OCI-M2 (cell line): Measurements from ENCODE around the gene NPM3.
"Not testable (repeated sequence)": the region's sequence is repeated elsewhere in the genome, so short reads cannot be mapped to it uniquely, and the experiment has no call there.

Experiments
- DNase-seq: peaks from one replicate; lab custom pipeline; 2025; ENCODE audit not compliant: unreplicated experiment; lab: John Stamatoyannopoulos, UW

Gene NPM3

DNA sequence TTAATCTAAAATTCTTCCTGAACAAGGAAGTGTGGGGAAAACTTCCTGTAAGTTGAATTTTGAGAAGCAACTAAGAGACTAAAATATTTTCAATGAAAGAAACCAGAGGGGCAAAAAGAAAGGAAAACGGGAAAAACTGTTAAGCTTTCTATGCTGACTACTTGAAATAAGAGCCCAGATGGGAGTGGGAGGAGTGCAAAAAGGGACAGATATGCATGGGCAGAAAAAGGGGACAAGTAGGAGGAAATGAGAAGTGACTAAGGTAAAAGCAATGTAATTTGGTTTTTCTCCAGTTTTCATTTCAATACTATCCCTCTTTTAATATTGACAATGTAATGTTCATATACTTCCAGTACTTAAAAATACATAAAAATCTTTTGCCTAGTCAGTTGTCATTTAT, 23.9 kb upstream of the NPM3 start:
- no peak for DNase-seq

DNA sequence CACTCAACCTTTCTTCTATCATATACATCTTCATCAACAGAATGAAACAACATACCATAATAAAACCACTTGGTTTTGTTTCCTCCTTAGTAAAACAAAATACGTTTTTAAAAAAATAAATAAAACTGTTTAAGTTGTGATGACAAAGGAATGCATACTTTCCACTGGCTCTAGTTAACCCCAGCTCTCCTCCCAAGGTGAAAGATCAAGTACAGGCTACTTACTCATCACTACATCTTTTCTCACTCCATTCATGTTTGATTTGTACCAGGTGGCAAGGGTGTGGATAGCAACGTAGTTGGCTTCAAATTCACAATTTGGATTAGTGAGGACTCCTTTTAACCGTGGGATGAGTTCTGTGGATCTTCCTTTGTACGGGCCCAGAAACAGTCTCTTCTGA, 20.3 kb upstream of the NPM3 start:
- no peak for DNase-seq

DNA sequence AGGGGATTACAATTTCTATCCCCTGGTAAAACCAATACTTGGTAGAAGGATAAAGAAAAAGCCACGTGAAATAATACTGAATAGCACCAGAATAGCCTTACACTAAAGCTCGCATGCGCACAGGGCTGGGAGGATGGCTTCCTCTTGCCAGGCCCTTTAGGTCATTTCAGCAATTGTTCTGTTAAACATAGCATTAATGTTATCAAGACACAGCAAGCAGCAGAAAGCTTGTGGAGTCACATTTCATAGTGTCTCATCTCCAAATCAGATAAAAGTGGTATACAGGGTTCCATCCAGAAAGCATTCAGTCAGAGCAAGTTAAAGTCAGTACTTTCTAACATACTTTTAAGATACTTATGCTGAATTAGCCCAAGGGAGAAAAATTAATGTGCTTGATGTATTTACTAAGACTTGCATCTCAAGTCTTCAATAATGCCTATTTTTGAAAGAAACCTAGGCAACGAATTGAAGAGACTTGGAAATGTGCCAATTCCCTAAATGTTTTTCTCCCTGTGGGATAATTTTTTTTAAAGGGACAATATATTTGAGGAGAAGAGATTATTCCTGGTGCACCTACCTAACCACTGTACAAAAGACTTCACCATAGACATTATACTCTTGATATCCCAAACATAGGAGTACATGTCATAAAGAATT, 14.3 kb upstream of the NPM3 start:
- DNase-seq: peak; percentile 68

DNA sequence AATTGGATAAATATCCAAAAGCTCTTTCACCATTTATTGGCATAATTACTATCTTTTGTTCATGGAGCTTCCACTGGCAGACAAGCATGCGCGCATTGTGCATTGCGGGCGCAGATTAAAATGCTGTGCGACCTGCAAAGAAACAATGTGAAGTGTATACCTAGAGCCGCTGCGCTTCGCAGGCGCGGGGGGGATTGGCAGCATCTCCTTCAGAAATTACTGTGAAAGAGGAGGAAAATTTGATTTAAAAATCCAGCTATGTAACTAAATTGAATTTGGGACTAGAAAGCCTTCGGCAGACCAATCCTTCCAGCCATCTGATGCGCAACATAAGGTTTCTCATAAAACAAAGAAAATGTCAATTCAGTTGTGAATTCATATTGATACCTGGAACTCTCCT, 10.3 kb upstream of the NPM3 start:
- DNase-seq: no peak

DNA sequence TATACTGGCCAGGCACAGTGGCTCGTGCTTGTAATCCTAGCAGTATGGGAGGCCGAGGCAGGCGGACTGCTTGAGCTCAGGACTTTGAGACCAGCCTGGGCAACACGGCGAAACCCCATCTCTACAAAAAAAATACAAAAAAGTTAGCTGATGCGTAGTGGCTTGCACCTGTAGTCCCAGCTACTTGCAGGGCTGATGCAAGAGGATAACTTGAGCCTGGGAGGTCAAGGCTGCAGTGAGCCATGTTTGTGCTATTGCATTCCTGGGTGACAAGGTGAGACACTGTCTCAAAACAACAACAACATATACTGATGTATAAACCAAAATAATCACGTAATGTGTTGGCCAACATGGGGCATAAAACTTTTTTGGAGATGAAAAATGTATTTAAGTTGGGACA, 6.4 kb upstream of the NPM3 start:
- no peak for DNase-seq

DNA sequence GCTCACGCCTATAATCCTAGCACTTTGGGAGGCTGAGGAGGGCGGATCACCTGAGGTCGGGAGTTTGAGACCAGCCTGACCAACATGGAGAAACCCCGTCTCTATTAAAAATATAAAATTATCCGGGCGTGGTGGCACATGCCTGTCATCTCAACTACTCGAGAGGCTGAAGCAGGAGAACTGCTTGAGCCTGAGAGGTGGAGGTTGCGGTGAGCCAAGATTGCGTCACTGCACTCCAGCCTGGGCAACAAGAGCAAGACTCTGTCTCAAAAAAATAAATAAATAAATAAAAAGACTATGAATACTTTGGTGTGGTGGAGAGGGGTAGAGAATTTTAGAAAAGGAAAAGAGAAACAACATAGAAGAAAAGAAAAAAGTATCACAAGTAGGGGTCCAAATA, 6.0 kb upstream of the NPM3 start:
- DNase-seq: not testable (repeated sequence)

DNA sequence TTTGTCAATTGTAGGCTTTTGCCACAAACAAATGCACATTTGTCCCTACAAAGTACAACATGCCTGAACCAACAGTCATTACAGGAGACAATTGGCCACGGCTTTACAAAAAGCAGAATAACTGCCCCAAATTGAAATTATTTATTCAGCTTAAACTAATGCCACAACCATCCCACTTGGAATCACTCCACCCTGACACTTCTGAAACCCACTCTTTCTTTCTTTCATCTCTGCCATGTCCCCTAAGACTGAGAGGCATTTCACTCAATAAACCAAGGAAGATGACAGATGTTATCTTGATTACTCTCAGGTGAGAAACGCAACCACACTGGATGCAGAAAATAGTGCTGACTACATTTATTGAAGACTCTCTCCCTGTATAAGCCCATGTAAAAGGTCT, 2.6 kb upstream of the NPM3 start:
- DNase-seq: no peak

DNA sequence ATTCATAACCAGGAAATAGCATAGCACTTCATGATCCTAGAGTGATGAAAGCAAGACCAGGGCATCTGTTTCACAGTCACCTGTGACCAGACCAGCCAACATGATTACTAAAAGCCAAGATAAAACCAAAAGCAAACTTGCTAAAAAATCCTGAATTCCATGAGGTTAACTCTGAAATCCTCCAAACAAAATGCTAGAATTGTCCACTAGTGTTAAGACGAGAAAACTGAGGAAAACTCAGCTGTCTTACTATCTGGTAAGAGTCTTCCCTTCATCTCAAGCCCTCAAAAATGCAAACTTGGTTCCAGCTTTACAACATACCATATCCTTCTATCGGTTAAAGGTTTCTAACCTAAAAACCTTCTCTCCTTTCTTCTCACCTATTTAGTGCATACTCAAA, 1.3 kb upstream of the NPM3 start:
- no peak for DNase-seq

DNA sequence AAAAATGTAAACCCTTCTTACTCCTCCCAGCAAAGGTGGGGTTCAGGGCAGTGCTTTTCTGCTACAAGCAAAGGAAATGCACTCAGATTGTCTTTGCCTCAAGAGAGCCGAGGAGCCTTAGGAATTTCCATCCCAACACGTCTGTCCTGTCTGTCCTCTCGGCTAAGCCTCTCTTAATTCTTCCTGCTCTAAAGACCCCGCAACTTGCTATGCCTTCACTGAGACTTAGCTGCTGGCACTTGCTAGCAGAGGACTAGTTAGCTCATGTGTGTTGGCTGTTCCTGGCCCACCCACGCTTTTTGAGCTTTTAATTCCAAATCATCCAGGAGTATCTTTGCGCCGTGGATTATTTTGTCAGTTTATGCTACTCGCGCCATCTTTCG, 481 bp upstream of the NPM3 start:
- DNase-seq: no peak

DNA sequence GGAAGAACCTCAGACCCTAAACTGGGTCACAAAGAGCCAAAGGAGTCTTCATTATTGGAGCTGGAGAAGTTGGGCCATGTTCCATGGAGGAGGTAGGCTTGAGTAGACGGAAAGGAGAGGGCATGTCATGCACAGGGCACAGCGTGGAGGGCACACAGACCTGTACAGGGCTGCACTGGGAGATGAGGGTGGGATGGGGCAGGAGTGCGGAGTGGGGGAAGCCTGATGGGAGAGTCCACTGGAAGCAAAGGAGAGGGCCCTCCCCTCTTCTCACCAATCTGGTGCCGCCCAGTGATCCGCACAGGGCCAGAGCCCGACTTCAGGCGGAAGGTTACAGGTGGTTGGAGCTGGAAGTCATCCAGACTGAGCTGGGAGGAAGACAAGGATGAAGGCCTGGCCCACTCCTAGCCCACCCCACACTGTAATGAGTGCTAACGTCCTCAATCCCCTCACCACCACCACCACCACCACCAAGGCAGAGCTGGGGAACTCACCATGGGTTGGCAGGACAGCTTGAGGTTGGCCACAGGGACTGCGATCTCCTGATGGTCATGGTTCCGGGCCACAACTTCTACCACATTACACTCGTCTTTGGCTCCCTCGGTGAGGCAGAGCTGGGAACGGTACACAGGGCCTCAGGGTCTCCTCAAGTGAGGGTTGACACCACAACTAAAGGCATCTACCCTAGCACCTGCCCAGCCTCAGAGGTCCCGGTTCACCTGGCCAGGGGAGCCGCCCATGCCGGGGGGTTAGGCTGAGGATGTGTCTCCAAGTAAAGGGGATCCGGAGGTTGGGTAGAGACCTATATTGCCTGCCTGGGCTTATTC, 1.0 kb downstream of the NPM3 start:
- no peak for DNase-seq

DNA sequence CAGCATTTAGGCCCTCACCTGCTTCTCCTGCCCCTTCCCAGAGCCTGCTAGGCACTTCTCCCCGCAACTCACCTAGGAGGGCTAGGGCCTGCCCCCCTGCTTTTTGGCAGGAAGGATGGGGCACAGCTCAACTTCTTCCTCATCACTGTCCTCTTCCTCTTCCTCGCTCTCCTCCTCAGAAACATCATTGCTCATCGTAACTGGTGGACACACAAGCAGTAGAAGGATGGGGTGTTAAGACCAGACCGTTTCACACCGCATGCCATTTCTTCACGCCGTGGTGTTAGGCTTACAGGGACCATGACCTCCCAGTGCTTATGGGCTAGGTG, 1.6 kb downstream of the NPM3 start:
- DNase-seq: no peak

DNA sequence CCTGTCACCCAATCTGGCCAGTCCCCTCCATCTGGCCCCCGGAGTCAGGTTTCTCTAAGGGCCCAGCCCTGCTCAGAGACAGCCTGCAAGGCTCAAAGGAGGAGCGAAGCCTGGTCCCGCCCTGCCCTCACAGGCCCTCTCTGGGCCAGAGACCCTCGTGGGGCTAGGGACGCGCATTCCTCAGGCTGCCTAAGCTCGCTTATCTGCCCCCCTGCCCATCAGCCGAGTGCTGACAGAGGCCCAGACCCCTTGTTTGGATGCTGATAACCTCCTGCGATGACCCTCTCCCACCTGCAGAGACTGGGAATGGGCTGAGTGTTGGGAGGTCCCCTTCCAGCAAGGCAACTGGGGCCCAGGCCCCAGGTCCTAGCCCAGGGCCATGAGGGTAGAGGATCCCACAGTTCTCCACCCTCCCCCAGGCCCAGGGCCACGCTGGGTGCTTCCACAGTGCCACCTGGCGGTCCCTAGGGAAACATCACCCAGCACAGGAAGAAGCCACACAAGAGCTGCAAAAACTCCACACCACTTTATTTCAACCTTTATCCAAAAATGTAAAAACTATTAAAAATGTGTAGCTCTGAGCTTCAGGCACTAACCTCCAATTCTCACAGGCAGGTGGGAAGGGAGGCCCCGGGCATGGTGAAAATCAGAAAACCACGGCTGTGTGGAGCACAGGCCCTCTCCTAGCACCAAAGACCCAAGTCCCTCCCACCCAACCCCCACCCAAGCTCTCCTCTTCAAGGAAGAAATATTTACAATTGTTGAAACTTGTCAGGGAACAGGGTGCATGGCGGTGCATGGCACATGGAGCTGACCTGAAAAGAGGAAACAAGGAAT, 2.2 kb downstream of the NPM3 start:
- DNase-seq: no peak

DNA sequence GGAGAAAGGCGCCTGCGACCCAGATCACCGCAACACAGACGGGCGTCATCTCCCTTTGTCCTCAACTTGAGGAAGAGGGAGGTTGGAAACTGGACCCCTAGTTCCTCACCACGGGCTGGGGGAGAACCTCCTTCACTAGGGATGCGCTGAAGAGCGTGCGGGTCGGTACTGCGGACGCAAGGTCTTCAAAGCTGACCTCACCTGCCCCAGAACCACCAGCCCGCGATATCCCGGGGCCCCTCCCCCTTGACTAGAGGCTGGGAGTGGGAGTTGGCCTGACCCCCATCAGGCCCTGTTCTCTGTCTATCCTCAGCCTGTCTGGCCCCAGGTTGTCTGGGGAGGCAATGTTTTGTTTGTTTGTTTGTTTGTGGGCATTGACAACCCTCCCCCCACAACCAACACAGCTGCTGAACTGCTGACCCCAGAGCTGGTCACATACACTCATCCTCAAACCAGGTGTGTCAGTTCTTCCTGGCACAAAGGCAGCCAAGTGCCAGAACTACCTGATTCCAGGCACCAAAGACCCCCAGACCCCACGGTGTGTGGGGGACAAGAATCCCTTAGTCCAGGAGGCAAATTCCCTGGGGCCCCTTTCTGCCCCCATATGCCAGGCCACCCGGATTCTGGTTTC, 2.9 kb downstream of the NPM3 start:
- no peak for DNase-seq

DNA sequence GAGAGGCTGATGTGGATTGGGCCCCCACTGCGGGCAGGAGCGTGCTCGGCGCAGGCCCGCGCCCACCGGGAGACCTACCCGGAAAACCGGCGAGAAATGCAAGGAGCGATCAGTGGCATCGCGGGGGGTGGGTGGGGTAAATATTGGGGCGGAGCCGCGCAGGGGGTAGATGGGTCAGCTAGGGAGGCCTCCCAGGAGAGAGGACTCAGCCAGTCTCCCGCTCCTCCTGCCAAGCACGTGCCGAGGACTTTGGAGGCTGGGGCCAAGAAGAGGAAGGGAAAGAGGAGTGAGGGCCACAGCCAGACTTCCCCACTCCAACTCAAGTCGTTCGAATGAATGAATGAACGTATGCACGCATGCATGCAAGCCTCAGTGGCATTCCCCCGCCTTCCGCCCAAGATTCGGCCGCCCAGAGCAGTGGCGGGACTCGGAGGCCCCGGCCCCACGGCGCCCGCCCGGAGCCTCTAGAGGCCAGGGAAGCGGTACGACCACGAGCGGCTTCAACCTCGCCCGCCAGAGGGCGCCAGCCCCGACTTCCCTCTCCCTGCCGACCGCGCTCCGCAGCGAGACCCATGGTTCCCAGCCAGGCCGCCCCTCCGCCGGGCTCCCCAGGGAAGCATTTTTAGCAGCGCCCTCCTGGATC, 3.6 kb downstream of the NPM3 start:
- no peak for DNase-seq

DNA sequence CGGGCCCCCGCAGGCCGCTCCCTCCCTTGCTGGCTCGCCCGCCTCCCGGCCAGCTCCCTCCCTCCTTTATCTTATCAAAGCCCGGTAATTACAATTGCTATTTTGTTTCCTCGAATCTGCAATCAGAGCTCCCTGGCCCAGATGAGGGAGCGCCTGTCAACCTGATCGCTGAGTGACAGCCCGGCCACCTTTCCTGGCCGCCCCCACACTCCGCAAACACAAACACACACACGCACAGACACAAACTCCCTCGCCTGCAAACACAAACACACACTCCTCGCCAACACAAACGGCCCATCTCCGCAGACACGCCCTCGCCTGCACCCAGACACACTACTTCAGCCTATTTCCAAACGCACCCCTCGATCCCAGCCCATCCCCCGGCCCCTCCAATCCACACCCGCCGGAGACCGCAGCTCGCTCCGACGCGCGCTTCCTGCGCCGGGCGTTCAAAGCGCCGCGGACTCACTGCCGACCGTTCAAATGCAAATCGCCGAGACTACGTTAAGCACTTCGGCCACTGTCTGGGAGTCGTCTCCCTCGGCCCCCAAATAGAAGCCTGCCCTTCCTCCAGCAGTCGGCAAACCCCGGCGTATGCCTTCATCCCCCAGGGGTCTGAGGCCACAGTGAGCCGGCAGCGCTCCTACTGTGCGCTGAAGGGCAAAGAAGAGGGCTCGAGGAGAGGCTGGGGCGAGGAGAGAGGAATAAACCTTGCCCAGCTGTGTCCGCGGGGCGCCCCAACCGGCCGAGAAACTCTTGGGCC, 4.3 kb downstream of the NPM3 start:
- no peak for DNase-seq

DNA sequence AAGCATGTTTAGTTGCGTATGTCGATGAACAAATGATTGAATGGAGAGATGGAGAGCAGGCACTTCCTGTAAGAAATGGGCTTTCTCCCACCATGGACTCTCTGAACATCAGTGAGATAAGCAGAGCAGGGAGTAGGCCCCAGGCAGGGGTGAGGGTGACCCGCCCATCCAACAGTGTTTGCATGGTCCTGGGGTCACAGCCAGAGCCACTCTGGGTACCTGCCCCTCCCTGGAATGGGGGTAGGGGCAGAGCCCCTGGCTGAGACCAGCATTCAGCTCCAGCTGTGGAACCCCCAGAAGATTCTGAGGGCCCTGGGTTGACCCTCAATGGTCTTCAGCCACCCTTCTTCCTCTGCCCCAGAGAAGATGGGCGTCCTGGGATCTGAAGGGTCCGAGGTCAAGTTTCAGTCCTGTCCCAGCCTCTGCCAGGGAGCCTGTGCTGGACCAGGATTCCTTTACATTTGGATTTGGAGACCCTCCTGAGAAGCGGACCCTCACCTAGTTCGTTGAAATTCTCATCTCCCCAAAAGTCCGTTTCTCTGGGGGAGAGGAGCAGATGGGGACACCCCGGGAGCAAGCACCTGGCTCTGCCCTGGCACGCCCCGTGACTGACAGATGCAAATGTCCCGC, 5.0 kb downstream of the NPM3 start:
- DNase-seq: no peak

DNA sequence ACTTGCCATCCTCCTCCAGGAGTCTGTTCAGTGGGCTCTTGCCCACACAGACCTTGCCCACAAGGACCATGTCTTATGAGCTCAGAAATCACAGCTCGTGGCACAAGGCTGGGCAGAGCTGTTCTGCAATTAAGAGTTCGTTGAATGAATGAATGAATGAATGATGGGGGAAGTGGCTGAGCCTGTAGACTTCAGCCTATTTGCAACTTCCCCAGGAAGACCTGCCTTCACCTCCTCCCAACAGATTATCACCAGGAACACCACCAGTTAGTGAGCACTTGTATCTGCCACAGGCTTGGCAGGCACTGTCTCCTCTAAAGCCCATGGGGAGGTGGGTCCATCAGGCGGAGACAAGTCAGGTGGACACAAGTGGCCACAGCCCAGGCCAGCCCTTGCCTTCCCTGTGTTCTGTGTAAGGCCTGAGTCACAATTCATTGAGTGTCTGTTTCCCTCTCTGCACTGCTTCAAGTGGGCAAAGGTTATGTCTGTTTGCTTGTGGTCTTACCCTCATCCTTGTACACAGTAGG, 5.6 kb downstream of the NPM3 start:
- no peak for DNase-seq

DNA sequence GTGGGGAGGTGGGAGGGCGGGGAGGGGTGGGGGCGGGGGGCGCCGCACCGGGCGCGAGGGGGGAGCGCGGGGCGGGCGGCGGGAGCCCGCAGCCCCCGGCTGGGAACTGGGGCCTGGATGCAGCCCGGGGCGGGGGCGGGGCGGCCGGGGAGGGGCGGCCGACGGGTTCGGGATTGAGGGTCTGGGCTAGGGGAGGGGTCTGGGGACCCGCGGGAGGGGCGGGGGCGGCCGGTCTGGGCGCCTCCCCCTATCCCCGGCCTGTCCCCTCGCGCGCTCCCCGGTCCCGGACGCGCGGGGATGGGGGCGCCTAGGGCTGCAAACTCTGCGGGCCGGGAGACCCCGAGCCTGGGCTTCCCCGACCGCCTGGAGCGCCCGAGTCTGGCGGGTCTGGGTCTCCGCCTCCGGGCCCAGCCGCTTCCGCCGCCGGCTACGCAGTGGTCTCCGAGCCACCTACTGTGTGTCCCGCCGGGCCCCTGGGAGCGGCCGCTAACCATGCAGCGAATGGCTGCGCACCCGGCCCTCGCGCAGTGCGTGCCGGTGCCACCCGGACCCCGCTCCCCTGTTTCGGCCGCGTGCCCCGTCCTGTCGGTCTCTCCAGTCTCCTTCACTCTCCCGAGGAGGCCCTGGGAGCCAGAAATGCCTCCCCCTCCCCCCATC, 7.0 kb downstream of the NPM3 start:
- no peak for DNase-seq
